SK-N-SH treated with all-trans-retinoic acid at 6 μM for 48 hours (cell line): ENCODE data around the gene CDHR4.

Experiments used
- ATAC-seq: fragments of 200-7000 bp; cut with Tn5 transposase; 3 replicates; pipeline ENCODE4 v1.9.1; 2020; ENCODE audit warnings: mild to moderate bottlenecking, moderate library complexity
- TOX ChIP-seq: fragments of 250-450 bp; sonication (Bioruptor Pico); IDR thresholded peaks from 2 replicates; pipeline ENCODE4 v1.8.0; 2021; ENCODE audit warnings: mild to moderate bottlenecking, moderate library complexity, borderline replicate concordance
- ZNF8 ChIP-seq: fragments of 450-650 bp; formaldehyde crosslinking; IDR thresholded peaks from 2 replicates; pipeline ENCODE4 v1.5.0; 2020; ENCODE audit warnings: mild to moderate bottlenecking, moderate library complexity

CDHR4 gene

DNA sequence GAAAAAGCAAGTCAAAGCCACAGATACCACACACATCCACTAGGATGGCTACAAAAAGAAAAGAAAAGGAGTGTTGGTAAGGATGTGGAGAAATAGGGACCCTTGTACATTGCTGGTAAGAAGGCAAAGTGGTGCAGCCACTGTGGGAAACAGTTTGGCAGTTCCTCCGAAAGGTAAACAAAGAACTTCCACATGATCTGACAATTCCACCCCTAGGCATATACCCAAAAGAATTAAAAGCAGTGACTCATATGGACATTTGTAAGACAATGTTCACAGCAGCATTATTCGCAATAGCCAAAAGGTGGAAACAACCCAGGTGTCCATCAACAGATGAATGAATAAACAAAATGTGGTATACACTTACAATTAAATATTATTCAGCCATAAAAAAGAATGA is 53.7 kb downstream of the CDHR4 start:
- TF ChIP-seq TOX (CRISPR knock-in tag) (no peak), ZNF8 (no peak)
- ATAC-seq = no peak
